Neuron (in vitro differentiated cells): ENCODE measurements around the gene DCAF11.

ENCODE experiments used
- H2AFZ ChIP-seq: one replicate; pipeline ENCODE4 v1.6.1; 2013; ENCODE audit warnings: low read depth, mild to moderate bottlenecking, inconsistent platforms, low read length, moderate library complexity
- H3K27me3 ChIP-seq: one replicate; pipeline ENCODE4 v1.6.1; 2013; ENCODE audit warnings: low read length; ENCODE audit not compliant: insufficient read depth
- H3K36me3 ChIP-seq: one replicate; pipeline ENCODE4 v1.6.1; 2013; ENCODE audit warnings: low read length; ENCODE audit not compliant: insufficient read depth
- H3K4me1 ChIP-seq: one replicate; pipeline ENCODE4 v1.6.1; 2013; ENCODE audit warnings: low read length; ENCODE audit not compliant: insufficient read depth
- H3K4me3 ChIP-seq: 2 replicates; pipeline ENCODE4 v1.5.1; 2013; ENCODE audit warnings: mild to moderate bottlenecking, low read length, moderate library complexity
- H3K9me3 ChIP-seq: one replicate; pipeline ENCODE4 v1.6.1; 2013; ENCODE audit warnings: low read length

The DCAF11 gene

GRCh38 chr14:24110060-24110459, 4.5 kb upstream of the DCAF11 start:
- Histone ChIP-seq H2AFZ (no peak overlapping the region), H3K4me3 (no peak overlapping the region), H3K9me3 (no peaks in the 10 kb centered on the region), H3K27me3 (no peaks in the 10 kb centered on the region), H3K4me1 (no peaks in the 10 kb centered on the region), H3K36me3 (no peaks in the 10 kb centered on the region)

DNA sequence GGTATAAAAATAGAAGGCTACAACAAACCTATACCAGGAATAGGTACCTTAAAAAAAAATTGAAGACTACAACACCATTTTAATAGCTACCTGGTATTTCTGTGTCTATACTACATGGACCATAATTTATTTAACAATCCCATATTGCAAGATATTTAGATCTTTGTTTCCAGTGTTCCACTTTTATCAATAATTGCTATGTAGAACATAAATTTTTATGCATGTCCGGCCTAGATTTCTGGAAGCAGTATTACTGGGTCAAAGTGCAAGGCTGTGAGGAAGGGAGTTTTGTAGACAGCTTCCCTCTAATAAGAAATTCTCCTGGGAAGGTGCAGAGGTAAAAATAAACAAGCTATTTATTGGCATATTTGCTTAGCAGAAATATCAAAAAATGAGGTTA, 4.1 kb upstream of the DCAF11 start:
- no peaks in the 10 kb centered on the region for H3K27me3 ChIP-seq
- H3K4me3 ChIP-seq, result no peak overlapping the region
- H3K36me3 ChIP-seq, result no peaks in the 10 kb centered on the region
- no peak overlapping the region for H2AFZ ChIP-seq
- H3K4me1 ChIP-seq, result peaks cover 1% of the 10 kb centered on the region
- H3K9me3 ChIP-seq, result no peaks in the 10 kb centered on the region

- Histone ChIP-seq H3K4me1 (peaks cover 9% of the 10 kb centered on the region), H3K36me3 (peaks cover 10% of the 10 kb centered on the region), H2AFZ (peak overlapping the region; percentile 81), H3K27me3 (no peaks in the 10 kb centered on the region), H3K4me3 (peak overlapping the region; percentile 84), H3K9me3 (no peaks in the 10 kb centered on the region)
Measured at GRCh38 chr14:24113379-24113800, 1.2 kb upstream of the DCAF11 start.

- H3K4me3 ChIP-seq, result peak overlapping the region; percentile 84
- no peaks in the 10 kb centered on the region for H3K27me3 ChIP-seq
- H3K36me3 ChIP-seq, result peaks cover 16% of the 10 kb centered on the region
- peaks cover 9% of the 10 kb centered on the region for H3K4me1 ChIP-seq
- H3K9me3 ChIP-seq, result no peaks in the 10 kb centered on the region
- H2AFZ ChIP-seq, result peak overlapping the region; percentile 81
Measured at GRCh38 chr14:24113801-24114531, 611 bp upstream of the DCAF11 start.

DNA sequence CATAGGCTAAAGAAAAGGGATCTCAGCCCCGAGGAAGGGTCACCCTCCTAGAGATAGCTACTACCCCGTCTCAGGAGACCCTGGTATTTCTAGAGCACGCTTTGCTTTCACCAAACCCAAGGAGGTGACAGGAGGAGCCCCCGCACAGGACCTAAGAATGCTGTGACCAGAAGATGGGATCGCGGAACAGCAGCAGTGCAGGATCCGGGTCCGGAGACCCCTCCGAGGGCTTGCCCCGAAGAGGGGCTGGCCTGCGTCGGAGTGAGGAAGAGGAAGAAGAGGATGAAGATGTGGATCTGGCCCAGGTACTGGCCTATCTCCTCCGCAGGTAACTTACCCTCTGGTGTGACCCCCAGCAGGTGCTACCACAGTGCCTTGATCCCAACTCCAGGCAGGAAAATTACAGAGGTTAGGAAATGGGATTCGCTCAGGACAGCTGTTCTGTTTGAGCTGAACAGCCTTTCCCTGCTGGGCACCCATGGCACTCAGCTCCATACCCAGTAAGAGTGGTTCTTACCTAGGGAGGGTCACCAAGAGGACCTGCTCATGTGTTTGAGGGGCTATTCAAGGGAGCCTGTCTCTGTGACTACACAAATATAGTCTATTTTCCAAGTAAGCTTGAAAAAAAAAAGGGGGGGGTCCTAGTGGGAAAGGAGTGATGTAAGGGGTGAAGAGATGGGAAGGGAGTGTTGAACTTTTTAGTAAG, 998 bp downstream of the DCAF11 start:
- no peaks in the 10 kb centered on the region for H3K9me3 ChIP-seq
- peaks cover 28% of the 10 kb centered on the region for H3K36me3 ChIP-seq
- peaks cover 9% of the 10 kb centered on the region for H3K4me1 ChIP-seq
- peak overlapping the region; percentile 81 for H2AFZ ChIP-seq
- H3K4me3 ChIP-seq, result peak overlapping the region; percentile 84
- no peaks in the 10 kb centered on the region for H3K27me3 ChIP-seq

- H3K4me3 ChIP-seq, result peak overlapping the region; percentile 84
- H3K9me3 ChIP-seq, result no peaks in the 10 kb centered on the region
Measured at GRCh38 chr14:24116128-24116814, 1.7 kb downstream of the DCAF11 start.

DNA sequence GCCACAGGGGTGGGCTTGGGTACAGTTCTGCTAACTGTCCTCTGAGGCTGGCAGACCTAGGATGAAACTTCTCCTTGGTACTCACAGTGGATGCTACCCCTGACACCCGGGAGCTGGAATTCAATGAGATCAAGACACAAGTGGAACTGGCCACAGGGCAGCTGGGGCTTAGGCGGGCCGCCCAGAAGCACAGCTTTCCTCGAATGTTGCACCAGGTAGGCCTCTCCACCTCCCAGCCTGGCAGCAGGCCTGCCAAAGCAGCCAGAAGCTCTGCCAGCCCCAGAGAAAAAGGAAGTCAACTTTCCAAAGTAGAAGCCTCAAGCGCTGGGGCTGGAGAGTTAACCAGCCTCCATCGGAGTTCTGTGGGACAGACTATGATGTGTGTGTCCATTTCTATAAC, 2.6 kb downstream of the DCAF11 start:
- no peaks in the 10 kb centered on the region for H3K27me3 ChIP-seq
- peaks cover 42% of the 10 kb centered on the region for H3K36me3 ChIP-seq
- no peak overlapping the region for H2AFZ ChIP-seq
- no peaks in the 10 kb centered on the region for H3K9me3 ChIP-seq
- peaks cover 9% of the 10 kb centered on the region for H3K4me1 ChIP-seq
- no peak overlapping the region for H3K4me3 ChIP-seq

More at GRCh38 chr14:24116128-24116814, 1.7 kb downstream of the DCAF11 start:
- Histone ChIP-seq H3K36me3 (peaks cover 35% of the 10 kb centered on the region), H2AFZ (no peak overlapping the region), H3K27me3 (no peaks in the 10 kb centered on the region), H3K4me1 (peaks cover 9% of the 10 kb centered on the region)

- no peaks in the 10 kb centered on the region for H3K27me3 ChIP-seq
- H3K9me3 ChIP-seq, result no peaks in the 10 kb centered on the region
- H2AFZ ChIP-seq, result no peak overlapping the region
- H3K36me3 ChIP-seq, result peaks cover 57% of the 10 kb centered on the region
- H3K4me3 ChIP-seq, result no peak overlapping the region
- H3K4me1 ChIP-seq, result peaks cover 9% of the 10 kb centered on the region
Measured at GRCh38 chr14:24119691-24120090, 5.1 kb downstream of the DCAF11 start.

GRCh38 chr14:24121210-24121609, 6.6 kb downstream of the DCAF11 start:
- H3K36me3 ChIP-seq, result peaks cover 57% of the 10 kb centered on the region

DNA sequence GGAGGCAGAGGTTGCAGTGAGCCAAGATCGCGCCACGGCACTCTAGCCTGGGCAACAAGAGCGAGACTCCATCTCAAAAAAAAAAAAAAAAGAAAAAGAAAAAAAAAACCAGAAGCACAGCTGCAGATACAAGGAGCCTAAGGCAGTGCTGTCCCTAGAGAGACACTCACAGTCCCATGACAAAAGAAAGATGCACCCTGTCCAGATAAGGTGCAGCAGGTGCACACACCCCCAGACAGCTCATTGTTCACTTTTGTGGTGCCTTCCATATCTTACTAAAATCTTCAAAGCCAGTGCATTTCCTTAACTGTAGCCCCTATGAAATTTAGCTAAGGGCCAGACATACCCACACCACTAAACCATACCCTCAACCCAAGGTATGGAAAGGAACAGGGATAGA, 7.8 kb downstream of the DCAF11 start:
- Histone ChIP-seq H3K4me3 (no peak overlapping the region), H2AFZ (no peak overlapping the region), H3K27me3 (no peaks in the 10 kb centered on the region), H3K9me3 (no peaks in the 10 kb centered on the region), H3K36me3 (peaks cover 57% of the 10 kb centered on the region), H3K4me1 (no peaks in the 10 kb centered on the region)

More at GRCh38 chr14:24121210-24121609, 6.6 kb downstream of the DCAF11 start:
- H3K4me1 ChIP-seq, result peaks cover under 1% of the 10 kb centered on the region
- no peak overlapping the region for H2AFZ ChIP-seq
- no peaks in the 10 kb centered on the region for H3K27me3 ChIP-seq
- no peak overlapping the region for H3K4me3 ChIP-seq
- no peaks in the 10 kb centered on the region for H3K9me3 ChIP-seq

DNA sequence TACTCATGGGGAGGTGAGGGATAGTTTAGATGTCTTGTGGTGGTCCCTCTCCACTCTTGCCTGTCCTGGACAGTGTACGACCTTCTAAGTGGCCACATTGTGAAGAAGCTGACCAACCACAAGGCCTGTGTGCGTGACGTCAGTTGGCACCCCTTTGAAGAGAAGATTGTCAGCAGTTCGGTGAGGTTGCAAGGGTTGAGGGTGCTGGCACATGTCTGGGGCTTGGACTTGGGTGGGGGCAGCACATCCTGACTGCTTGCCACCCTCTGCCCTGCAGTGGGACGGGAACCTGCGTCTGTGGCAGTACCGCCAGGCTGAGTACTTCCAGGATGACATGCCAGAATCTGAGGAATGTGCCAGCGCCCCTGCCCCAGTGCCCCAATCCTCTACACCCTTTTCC, 8.3 kb downstream of the DCAF11 start:
- H3K4me3 ChIP-seq, result no peak overlapping the region
- peaks cover 52% of the 10 kb centered on the region for H3K36me3 ChIP-seq
- H2AFZ ChIP-seq, result no peak overlapping the region
- H3K27me3 ChIP-seq, result no peaks in the 10 kb centered on the region
- no peaks in the 10 kb centered on the region for H3K4me1 ChIP-seq
- H3K9me3 ChIP-seq, result no peaks in the 10 kb centered on the region

- H2AFZ ChIP-seq, result no peak overlapping the region
- H3K4me3 ChIP-seq, result no peak overlapping the region
- peaks cover 44% of the 10 kb centered on the region for H3K36me3 ChIP-seq
- H3K27me3 ChIP-seq, result no peaks in the 10 kb centered on the region
- no peaks in the 10 kb centered on the region for H3K9me3 ChIP-seq
- no peaks in the 10 kb centered on the region for H3K4me1 ChIP-seq
Measured at GRCh38 chr14:24123424-24124417, 9.1 kb downstream of the DCAF11 start.
